Measurements from ENCODE around the gene DNAI2.

The DNAI2 gene

GRCh38 chr17:74317071-74317470 lies 43.0 kb downstream of the DNAI2 start:
- no peak overlapping the region for H3K4me3 ChIP-seq (ENCODE audit: low read depth, low read length)
- TF ChIP-seq CTCF (IDR thresholded peaks at IDR 0.05; ENCODE audit: borderline replicate concordance, insufficient read depth, low read depth, low read length) = no peak

DNA sequence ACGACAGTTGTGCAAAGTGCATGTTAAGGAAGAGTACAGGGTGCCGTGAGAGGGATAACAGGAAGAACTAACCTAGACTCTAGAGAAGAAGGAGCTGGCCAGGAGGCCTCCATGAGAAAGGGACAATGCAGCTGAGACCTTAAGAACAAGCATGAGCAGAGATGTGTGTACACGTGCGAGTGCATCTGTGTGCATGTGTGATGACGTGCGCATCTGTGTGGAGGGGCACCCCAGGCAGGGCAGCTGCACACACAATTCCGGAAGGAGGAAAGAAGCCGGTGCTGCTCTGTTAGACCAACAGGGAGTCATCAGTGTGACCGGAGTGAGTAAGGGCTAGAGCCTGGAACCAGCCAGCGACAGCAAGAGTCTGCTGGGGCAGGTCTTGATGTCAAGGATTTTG lies 44.4 kb downstream of the DNAI2 start:
- TF ChIP-seq CTCF (IDR thresholded peaks at IDR 0.05; ENCODE audit: borderline replicate concordance, insufficient read depth, low read depth, low read length) = no peak

DNA sequence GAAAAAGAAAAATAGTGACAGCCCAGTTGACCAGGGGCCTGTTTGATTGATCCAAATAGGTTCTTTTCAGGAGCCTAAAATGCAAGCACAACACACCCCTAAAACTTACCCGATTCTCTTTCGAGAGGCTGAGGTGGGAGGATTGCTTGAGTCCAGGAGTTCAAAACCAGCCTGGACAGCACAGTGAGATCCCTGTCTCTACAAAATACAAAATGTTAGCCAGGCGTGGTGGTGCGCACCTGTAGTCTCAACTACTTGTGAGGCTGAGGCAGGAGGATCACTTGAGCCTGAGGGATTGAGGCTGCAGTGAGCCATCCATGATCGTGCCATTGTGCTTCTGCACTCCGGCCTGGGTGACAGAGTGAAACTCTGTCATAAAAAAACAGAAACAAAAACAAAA lies 50.5 kb downstream of the DNAI2 start:
- H3K4me3 ChIP-seq (ENCODE audit: low read depth, low read length) = no peak overlapping the region
- TF ChIP-seq CTCF (IDR thresholded peaks at IDR 0.05; ENCODE audit: borderline replicate concordance, insufficient read depth, low read depth, low read length) = no peak

More for the DNA sequence above, 44.4 kb downstream of the DNAI2 start:
- H3K4me3 ChIP-seq (ENCODE audit: low read depth, low read length) = no peak overlapping the region

DNA sequence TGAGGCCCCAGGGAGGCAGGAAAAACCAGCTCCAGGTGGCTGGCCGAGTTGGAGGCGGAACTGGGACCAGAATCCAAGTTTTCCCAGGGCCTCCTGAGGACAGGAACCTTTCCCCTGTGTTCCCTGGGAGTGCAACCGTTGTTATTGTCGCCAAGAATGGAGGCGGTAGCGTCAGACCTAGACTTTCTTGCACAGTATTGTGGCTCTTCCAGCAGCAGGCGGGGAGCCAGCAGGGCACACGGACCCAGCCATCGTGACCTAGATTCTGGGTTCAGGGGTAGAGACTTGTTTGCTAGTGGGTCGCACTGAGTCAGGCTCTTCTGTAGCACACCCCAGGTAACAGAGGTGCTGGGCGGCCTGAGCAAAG lies 51.3 kb downstream of the DNAI2 start:
- TF ChIP-seq CTCF (IDR thresholded peaks at IDR 0.05; ENCODE audit: borderline replicate concordance, insufficient read depth, low read depth, low read length) = no peak
- no peak overlapping the region for H3K4me3 ChIP-seq (ENCODE audit: low read depth, low read length)

GRCh38 chr17:74325743-74326379 lies 51.8 kb downstream of the DNAI2 start, which contains the start of gene KIF19:
KIF19 (plus strand) TSS chr17:74326226; CDS start chr17:74326350, 124 bp downstream.
- no peak within 1 kb of the TSS for H3K4me3 ChIP-seq (ENCODE audit: low read depth, low read length)
- no peak for TF ChIP-seq CTCF (IDR thresholded peaks at IDR 0.05; ENCODE audit: borderline replicate concordance, insufficient read depth, low read depth, low read length)

DNA sequence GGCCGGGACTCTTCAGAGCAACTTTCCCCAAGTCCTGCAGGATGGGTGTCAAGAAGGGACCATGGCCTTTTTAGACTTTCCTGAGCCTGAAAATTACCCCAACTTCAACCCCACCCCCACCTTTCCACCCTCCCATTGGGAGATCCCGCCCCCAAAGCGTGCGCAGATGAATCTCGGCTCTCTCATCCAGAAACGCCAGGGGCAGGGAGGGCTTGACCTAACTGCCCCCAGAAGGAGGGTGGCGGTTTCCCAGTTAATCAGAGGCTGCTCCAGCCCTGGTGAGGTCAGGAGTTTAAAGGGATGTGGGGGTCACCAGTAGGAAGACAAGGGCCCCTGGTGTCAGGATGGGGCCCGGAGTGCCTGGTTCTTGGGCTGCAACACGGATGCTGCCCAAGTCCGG lies 52.5 kb downstream of the DNAI2 start:
- no peak for TF ChIP-seq CTCF (IDR thresholded peaks at IDR 0.05; ENCODE audit: borderline replicate concordance, insufficient read depth, low read depth, low read length)
- H3K4me3 ChIP-seq (ENCODE audit: low read depth, low read length) = no peak overlapping the region

DNA sequence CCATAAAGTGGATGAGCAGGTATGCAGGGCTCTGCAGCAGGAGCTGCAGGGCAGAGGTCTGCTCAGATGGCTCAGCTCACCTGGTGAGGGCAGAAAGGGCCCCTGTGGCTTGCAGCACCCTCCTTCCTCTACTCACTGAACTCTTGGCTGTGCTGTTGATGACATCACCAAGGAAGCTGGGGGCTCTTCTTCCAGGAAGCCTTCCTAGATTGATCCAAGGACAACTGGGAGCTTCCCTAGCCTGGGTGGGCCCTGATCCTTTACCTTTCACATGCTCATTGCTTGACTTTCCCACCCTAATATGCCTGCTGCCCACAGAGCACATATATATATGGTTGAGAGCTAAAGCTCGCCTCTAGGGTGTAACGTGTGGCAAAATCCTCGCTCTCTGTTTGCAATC lies 54.5 kb downstream of the DNAI2 start:
- H3K4me3 ChIP-seq (ENCODE audit: low read depth, low read length) = no peak overlapping the region
- TF ChIP-seq CTCF (IDR thresholded peaks at IDR 0.05; ENCODE audit: borderline replicate concordance, insufficient read depth, low read depth, low read length) = no peak

Data from GM12875 (cell line).